GM19372 (cell line): ENCODE measurements around the gene TCF23.
"Not testable (repeated sequence)": the region's sequence is repeated elsewhere in the genome, so short reads cannot be mapped to it uniquely, and the experiment has no call there.

Experiments used
- ATAC-seq: cut with Tn5 transposase; IDR thresholded peaks from one replicate; pipeline ENCODE4 v1.9.1; 2021; ENCODE audit warnings: mild to moderate bottlenecking, low read depth, moderate library complexity; ENCODE audit not compliant: unreplicated experiment

Gene TCF23

DNA sequence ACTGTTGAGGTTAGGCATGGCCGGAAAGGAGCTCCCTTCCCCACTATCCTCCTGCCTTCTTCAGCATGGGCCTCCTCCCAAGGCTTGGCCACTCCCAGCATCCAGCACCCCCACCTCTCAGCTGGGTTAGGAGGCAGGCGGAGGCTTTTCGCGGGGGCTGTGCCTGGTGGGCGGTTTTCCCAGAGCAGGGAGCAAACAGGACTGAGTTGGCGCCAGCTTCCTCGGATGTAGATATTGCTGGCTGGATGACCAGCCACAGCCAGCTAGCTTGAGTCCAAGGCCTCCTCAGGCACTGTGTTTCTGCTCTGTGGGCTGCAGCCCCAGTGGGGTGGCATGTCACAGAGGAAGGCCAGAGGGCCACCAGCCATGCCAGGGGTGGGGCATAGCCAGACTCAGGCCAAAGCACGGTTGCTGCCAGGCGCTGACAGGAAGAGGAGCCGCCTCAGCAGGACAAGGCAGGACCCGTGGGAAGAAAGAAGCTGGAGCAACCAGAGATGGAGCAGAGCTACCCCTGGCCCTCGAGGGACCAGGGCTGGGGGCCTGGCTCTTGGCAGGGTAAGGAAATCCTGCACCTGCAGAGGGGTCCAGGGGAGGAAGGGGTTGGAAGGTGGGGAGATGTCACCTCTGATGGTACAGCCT lies at the start of gene TCF23:
TSS of gene TCF23 (plus strand) at position 204 of the 639 bp plus-strand sequence. CDS start at position 334, 130 bp downstream.
- ATAC-seq: no peak

- no peak for ATAC-seq
Measured at GRCh38 chr2:27099334-27099955, 49.4 kb upstream of the TCF23 start.

DNA sequence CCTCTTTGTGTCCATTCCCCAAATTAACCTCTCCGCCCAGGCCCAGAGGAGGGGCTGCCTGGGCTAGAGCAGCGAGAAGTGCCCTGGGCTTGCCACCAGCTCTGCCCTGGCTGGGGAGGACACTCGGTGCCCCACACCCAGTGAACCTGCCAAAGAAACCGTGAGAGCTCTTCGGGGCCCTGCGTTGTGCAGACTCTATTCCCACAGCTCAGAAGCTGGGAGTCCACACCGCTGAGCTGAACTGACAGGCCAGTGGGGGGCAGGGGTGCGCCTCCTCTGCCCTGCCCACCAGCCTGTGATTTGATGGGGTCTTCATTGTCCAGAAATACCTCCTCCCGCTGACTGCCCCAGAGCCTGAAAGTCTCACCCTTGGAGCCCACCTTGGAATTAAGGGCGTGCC lies 48.8 kb upstream of the TCF23 start:
- ATAC-seq: no peak

DNA sequence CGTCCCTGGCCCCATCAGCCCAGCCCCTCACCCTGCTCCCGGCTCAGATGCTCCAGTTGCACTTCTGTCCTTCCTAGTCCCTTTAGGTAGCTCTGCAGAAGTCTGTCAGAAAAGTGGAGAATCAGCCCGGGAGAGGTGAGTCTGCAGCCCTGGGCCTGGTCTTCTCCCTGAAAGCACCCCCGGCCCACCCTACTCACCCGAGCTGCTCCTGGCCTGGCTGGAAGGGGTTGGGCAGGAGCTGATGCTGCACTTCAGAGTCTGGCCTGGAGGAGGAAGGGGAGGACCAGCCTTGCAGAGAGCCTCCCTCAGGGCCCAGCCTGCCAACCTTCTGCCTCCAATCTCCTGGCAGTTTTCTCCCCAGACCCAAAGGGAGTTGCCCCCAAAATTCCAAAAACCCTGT lies 46.5 kb upstream of the TCF23 start:
- no peak for ATAC-seq

DNA sequence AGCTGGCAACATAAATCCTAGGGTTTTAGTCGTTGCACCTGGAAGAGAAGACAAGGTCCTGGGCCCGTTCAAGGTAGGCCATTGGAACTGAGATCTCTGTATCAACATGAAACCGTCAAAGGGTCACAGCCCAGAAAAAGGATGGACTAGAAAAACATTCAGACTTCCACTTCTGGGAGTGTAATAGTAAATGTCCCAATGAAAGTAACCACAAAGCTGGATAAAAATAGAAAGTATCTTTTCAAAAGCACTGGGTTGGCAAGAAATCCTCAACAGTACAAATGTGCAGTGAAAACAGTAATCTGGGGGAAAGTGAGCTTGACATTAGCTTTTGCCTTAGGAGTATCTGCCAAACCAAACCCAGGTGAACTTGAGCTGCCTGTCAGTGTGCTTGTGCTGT lies 42.8 kb upstream of the TCF23 start:
- ATAC-seq: no peak

- no peak for ATAC-seq
Measured at GRCh38 chr2:27108221-27108620, 40.6 kb upstream of the TCF23 start.

DNA sequence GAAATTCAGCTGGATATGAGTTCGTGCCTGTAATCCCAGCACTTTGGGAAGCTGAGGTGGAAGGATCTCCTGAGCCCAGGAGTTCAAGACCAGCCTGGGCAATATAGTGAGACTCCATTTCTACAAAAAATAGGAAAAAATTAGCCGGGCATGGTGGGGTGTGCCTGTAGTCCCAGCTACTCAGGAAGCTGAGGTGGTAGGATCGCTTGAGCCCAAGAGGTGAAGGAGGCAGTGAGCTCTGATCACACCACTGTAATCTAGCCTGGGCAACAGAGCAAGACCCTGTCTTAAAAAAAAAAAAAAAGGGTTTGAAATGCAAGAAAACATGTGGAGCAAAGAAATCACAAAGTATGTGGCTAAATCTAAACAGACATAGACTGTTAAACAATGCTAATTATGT lies 39.7 kb upstream of the TCF23 start:
- no peak for ATAC-seq

DNA sequence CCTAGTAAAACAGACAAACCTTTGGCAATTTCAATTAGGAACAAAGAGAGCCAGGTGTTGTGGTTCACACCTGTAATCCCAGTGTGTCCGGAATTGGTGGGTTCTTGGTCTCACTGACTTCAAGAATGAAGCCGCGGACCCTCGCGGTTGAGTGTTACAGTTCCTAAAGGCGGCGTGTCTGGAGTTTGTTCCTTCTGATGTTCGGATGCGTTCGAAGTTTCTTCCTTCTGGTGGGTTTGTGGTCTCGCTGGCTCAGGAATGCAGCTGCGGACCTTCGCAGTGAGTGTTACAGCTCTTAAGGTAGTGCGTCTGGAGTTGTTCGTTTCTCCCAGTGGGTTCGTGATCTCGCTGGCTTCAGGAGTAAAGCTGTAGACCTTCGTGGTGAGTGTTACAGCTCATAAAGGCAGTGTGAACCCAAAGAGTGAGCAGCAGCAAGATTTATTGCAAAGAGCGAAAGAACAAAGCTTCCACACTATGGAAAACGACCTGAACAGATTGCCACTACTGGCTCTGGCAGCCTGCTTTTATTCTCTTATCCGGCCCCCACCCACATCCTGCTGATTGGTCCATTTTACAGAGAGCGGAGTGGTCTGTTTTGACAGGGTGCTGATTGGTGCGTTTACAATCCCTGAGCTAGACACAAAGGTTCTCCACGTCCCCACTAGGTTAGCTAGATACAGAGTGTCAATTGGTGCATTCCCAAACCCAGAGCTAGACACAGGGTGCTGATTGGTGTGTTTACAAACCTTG lies 38.0 kb upstream of the TCF23 start:
- not testable (repeated sequence) for ATAC-seq

DNA sequence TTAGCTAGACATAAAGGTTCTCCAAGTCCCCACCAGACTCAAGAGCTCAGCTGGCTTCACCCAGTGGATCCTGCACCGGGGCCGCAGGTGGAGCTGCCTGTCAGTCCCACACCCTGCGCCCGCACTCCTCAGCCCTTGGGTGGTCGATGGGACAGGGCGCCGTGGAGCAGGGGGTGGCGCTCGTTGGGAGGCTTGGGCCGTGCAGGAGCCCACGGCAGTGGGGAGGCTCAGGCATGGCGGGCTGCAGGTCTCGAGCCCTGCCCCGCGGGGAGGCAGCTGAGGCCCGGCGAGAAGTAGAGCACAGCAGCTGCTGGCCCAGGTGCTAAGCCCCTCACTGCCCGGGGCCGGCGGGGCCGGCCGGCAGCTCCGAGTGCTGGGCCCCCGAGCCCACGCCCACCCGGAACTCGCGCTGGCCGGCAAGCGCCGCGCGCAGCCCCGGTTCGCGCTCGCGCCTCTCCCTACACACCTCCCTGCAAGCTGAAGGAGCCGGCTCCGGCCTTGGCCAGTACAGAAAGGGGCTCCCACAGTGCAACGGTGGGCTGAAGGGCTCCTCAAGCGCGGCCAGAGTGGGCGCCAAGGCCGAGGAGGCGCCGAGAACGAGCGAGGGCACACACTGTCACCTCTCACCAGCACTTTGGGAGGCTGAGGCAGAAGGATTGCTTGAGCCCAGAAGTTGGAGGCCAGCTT lies 37.3 kb upstream of the TCF23 start:
- ATAC-seq: not testable (repeated sequence)

DNA sequence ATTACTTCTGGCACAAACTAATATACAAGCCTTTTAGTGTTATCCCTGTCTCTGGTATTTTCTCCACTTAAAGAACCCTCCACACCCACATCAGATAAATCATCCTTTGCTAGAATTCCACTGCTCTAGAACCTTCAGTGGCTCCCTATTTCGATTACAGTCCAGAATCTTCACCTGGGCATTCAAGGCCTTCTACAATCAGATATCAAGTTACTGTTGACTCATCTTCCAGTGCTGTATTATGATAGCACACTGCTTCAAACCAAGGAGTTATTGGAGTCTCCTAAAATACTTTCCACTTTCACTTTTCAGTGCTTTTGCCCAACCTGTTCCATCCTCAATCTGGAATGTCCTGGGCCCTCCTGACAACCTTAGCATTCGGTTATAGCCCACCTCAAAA lies 33.3 kb upstream of the TCF23 start:
- no peak for ATAC-seq

- no peak for ATAC-seq
Measured at GRCh38 chr2:27117995-27118524, 30.7 kb upstream of the TCF23 start.

DNA sequence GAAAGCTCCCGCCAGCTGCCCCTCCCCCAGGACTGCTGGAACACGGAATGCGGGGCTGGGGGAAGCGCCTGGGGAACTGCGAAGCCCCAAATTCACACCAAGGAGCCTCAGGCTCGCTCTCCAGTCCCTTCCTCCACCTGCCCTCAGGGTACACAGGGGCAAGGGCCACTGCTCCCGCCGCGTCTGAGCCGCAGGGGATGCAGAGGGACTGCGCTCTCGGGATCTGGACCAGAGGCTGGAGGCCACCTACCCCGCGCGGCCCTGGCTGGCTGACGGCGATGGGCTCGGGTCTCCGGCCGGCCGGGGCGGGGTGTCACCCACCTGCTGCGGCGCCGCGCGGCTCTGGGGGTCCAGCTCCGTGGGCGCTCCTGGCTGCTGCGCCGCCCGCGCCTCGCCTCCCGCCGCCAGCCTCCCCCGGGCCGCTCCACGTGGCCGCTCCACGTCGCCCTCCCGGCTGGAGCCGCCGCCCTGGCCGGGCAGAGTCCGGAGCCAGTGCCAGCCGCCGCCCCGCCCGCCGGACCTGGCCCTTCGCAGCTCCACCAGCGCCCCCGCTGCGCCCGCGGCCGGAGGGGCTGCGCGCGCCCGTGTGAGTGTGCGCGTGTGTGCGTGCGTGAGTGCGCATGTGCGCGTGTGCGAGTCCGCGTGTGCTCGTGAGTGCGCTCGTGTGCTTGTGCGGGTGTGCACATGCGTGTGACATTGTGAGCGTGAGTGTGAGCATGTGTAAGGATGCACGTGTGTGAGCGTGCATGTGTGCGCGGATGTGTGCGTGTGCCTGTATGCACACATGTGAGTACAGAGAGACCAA lies 30.1 kb upstream of the TCF23 start, which contains the start of gene CGREF1:
TSS of gene CGREF1 (minus strand) at position 604 of the 805 bp plus-strand sequence. CDS start 14,762 bp downstream, outside the sequence.
- no peak for ATAC-seq

GRCh38 chr2:27119330-27119670 lies 29.5 kb upstream of the TCF23 start:
- not testable (repeated sequence) for ATAC-seq

GRCh38 chr2:27121906-27122305 lies 26.9 kb upstream of the TCF23 start:
- ATAC-seq: no peak

DNA sequence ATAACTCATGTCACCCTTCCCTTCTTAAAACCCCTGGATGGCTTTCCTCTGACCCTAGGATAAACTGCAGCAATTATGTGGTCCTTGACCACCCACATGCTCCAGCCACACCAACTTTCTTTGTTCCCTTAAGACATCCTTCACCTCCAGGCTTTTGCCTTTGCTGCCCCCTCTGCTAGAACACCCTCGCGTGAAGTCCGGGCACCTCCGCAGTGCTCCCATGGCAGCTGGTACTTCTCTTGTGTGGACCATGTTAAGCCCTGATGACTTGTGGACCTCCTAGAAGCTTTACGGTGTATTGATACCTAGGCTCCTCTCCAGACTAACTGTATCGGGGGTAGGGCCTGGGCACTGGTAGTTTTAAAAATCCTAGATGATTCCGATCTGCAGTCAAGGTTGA lies 26.0 kb upstream of the TCF23 start:
- ATAC-seq: no peak

DNA sequence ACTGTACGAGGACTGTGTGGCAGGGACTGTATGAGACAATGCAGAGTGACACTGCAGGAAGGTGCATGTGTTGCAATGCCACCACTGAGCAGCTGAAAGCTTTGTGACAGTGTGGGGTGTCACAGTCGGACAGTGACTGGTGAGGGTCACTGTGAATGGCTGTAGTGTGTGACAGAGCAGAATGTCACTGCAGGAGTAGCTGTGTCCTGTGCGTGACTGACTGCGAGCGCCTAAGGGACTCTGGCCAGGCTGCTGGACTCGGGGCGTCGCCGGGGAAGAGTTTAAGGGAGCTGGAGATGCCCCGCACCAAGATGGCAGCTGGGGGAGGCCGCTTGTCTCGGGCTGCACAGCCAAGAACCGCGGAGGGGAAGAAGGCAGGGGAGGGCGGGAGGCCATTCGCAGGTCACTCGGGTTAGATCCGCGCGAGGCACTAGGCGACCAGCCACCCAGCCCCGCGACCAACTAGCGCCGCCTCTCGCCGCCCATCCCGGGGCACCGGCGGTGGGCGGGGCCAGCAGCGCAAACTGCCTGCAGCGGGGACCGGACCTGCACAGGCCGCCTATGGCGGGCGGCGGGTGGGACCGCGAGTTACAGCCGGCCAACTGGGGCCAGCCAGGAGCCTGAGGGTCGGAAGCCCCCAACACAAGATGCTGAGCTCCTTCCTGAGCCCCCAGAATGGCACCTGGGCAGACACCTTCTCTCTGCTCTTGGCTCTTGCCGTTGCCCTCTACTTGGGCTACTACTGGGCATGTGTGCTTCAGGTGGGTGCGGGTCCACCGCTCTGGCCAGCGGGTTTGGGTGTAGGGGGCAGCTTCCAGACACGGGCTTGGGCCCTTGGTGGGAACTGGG lies 25.3 kb upstream of the TCF23 start, which contains the start of gene ABHD1:
TSS of gene ABHD1 (plus strand) at position 514 of the 849 bp plus-strand sequence. CDS start at position 648, 134 bp downstream.
- peak; percentile 83 for ATAC-seq

DNA sequence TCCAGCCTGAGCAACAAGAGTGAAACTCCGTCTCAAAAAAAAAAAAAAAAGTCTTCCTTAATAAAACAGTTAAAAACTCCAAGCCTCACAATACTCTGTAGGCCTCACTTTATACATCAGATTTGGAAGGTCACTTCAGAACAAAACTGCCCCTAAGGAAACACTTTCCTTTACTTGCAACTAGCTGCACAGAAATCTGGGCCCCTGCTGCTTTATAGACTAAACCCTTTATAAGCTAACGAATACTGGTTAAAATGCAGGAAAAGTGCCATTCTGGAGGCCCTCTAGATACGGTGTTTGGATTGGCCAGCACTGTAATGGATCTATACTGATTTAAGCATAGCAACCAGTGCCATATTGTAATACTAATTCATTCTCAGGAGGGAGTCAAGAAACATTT lies 23.7 kb upstream of the TCF23 start:
- no peak for ATAC-seq

DNA sequence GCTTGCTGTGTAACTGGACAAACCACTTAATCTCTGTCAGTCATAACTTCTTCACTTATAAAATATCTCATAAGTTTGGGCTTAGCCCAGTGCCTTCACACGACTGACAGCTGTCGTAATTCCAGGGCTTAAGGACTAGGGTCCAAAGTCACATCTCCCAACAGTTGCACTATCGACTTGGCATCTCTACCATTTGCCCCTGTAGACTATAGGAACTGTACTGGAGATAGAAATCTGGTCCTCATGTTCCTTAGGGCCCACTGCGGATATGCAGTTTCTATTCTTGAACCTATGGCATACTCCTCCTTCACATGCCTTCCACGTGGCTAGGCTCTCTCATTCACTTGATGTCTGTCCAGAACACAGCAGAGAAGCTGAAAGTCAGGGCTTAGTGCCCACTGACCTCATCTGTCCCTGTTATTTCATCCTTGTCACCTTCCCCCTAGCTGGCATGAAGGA lies 22.5 kb upstream of the TCF23 start:
- ATAC-seq: no peak
